NT2/D1 (cell line): ENCODE results near the gene CCDC91.

ENCODE experiments used
- SUZ12 ChIP-seq: IDR thresholded peaks from 2 replicates; pipeline ENCODE4 v1.6.1; 2011; ENCODE audit not compliant: insufficient read length, insufficient read depth; ENCODE audit errors: extremely low read depth
- YY1 ChIP-seq: IDR thresholded peaks from 2 replicates; pipeline ENCODE4 v1.6.1; 2011; ENCODE audit not compliant: insufficient read length, insufficient read depth
- ZNF274 ChIP-seq: IDR thresholded peaks from 2 replicates; pipeline ENCODE4 v1.6.1; 2011; ENCODE audit warnings: mild to moderate bottlenecking, low read depth, low read length

- no peak for TF ChIP-seq SUZ12
- no peak for TF ChIP-seq ZNF274
- TF ChIP-seq YY1 = no peak
Observed at GRCh38 chr12:28192125-28192524, 1.9 kb downstream of the CCDC91 start.
